Stimulated activated CD4-positive, alpha-beta T cell treated with anti-CD3 and anti-CD28 coated beads, Interleukin-1b, Interleukin-23, amount 100 ng/mL, for 48 hours (primary cell): Measurements from ENCODE around the gene SLC35F5.
"Not testable (repeated sequence)": the region's sequence is repeated elsewhere in the genome, so short reads cannot be mapped to it uniquely, and the experiment has no call there.

Experiments
- DNase-seq: peaks from one replicate; pipeline ENCODE4 v3.0.0-alpha.2; 2020

The SLC35F5 gene

DNA sequence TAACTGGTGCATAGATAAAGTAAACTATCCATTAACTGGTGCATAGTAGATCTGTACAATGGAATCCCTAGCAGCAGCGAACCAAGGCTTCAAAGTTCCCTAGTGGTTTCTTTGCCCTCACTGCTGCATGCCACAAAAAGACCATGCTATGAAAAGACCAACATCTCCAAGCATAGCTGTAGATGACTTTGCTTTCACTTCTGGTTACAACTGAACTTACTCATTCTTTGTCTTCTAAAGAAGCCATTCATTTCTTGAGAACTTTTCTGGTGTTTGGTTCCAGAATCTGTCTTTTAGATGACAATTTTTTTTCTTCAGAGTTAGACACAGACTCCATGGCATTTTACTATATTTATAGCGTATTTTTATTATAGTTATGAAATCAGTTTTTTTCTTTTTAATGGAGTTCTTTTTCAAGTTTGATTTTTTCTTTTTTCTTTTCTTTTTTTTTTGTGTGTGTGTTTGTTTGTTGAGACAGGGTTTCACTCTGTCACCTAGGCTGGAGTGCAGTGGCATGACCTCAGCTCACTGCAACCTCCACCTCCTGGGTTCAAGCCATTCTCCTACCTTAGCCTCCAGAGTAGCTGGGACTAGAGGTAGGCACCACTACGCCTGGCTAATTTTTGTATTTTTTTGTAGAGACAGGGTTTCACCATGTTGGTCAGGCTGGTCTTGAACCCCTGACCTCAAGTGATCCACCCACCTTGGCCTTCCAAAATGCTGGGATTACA is 63.6 kb downstream of the SLC35F5 start:
- DNase-seq = peak; percentile 47

- not testable (repeated sequence) for DNase-seq
Observed at GRCh38 chr2:113690871-113691270, 65.6 kb downstream of the SLC35F5 start.

DNA sequence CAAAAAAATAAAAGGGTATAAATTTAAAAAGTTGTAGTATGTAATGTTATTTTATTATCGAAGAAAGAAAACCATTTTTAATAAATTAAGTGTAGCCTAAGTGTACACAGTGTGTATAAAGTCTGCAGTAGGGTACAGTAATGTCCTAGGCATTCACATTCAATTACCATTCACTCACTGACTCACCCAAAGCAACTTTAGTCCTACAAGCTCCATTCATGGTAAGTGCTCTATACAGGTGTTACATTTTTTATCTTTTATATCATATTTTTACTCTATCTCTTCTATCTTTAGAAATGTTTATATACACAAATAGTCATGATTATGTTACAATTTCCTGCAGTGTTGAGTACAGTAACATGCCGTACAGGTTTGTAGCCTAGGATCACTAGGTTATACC is 69.9 kb downstream of the SLC35F5 start:
- DNase-seq = no peak

DNA sequence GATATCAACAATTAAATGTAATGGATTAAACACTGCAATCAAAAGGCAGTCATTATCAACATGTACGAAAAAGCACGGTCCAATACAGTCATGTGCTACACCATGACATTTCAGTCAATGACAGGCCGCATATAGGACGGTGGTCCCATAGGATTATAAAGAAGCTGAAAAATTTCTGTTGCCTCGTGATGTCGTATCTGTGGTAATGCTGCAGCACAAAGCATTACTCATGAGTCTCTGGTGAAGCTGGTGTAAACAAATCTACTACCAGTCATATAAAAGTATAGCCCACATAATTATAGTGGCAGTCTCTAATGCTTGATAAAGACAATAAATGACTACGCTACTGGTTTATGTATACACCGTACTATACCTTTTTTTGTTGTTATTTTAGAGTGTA is 71.0 kb downstream of the SLC35F5 start:
- DNase-seq = no peak

GRCh38 chr2:113679457-113679856 is 77.0 kb downstream of the SLC35F5 start:
- no peak for DNase-seq

DNA sequence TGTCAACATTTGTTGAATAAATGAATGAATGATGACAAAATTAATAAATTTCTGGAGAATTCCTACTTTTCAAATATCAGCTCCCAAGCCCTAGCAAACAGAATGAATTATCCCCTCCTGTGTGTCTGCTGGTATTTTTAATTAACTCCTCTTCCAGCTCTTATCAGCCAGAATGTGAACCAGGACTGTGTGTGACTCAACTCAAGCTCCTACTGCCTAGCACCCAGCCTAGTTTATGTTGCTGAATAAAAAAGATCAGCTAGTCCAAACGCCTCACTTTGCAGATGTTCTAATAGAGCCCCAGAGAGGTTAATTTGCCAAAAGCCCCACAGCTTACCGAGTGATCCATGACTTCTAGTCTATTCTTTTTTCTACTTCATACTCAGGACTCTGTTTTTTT is 79.1 kb downstream of the SLC35F5 start:
- no peak for DNase-seq

GRCh38 chr2:113676623-113677266 is 79.7 kb downstream of the SLC35F5 start:
- DNase-seq = no peak

DNA sequence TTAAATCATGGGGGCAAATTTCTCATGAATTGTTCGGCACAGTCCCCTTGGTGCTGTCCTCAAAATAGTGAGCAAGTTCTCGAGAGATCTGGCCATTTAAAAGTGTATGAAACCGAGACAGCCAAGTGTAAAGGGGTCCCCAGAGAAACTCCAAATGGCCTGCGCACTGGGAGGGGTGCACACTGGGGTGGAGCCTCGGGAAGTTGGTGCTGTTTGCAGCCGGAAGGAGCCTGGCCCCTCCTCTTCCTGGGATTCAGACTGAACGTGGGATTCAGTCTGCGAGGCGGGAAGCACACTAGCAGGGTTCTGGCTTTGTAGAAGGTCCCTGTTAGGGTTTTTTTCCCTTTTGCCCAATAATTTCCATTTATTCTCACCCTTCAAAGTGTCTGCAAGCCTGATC is 80.6 kb downstream of the SLC35F5 start:
- DNase-seq = no peak

GRCh38 chr2:113672326-113672932 is 84.0 kb downstream of the SLC35F5 start:
- DNase-seq = no peak

- not testable (repeated sequence) for DNase-seq
Observed at GRCh38 chr2:113669013-113669412, 87.4 kb downstream of the SLC35F5 start.

GRCh38 chr2:113664761-113665533 is 91.5 kb downstream of the SLC35F5 start:
- DNase-seq = not testable (repeated sequence)

- not testable (repeated sequence) for DNase-seq
Observed at GRCh38 chr2:113663285-113664060, 93.0 kb downstream of the SLC35F5 start.
